Heart right ventricle (tissue), 16 donors: ENCODE data around the gene RAP1GAP2. TPM values are rescaled to one million over a fixed set of nuclear protein-coding genes. Genes with fewer than 3 reads are reported as not detected.

Source experiments
- ATAC-seq, 8 donors: fragments of 200-7000 bp; cut with Tn5 transposase; one replicate each; pipeline ENCODE4 v1.9.1; 2020; ENCODE audit warnings: mild to moderate bottlenecking in 8 of 8, moderate library complexity in 8 of 8, moderate number of reproducible peaks in 1 of 8
- DNase-seq, 2 donors: peaks; one replicate each; pipeline ENCODE4 v3.0.0-alpha.2; 2020
- H3K27ac ChIP-seq, 10 donors: fragments of 200-600 bp; sonication (generic) in 2 of 10; one replicate each; pipeline versions ENCODE4 v1.5.0 to v1.8.0; 2020 to 2022; ENCODE audit warnings: mild to moderate bottlenecking in 3 of 10
- H3K27me3 ChIP-seq, 7 donors: fragments of 200-600 bp; one replicate each; pipeline ENCODE4 v1.8.0; 2021 to 2022; ENCODE audit warnings: mild to moderate bottlenecking in 2 of 7
- H3K36me3 ChIP-seq, 9 donors: fragments of 200-600 bp; sonication (generic) in 1 of 9; one replicate each; pipeline versions ENCODE4 v1.5.0 to v1.8.0; 2020 to 2022; ENCODE audit warnings: mild to moderate bottlenecking in 2 of 9
- H3K4me1 ChIP-seq, 9 donors: fragments of 200-600 bp; sonication (generic) in 1 of 9; one replicate each; pipeline versions ENCODE4 v1.5.0 to v1.8.0; 2020 to 2022; ENCODE audit warnings: mild to moderate bottlenecking in 4 of 9
- H3K4me3 ChIP-seq, 10 donors: fragments of 200-600 bp; sonication (generic) in 2 of 10; one replicate each; pipeline versions ENCODE4 v1.5.0 to v1.8.0; 2020 to 2022; ENCODE audit warnings: mild to moderate bottlenecking in 7 of 10, moderate library complexity in 2 of 10
- H3K9me3 ChIP-seq, 11 donors: fragments of 200-600 bp in 10 of 11; sonication (generic) in 2 of 11; one replicate each; pipeline versions ENCODE4 v1.5.0 to v1.8.0; 2013 to 2022; ENCODE audit warnings: mild to moderate bottlenecking in 2 of 11, control low read depth in 1 of 11, moderate library complexity in 1 of 11
- WGBS, 2 donors: extraction: QIAGEN DNeasy Blood & Tissue Kit; methylation state at CpG; one replicate each; pipeline ENCODE4 v1.1.7; 2013; ENCODE audit warnings: inconsistent platforms in 1 of 2; 5-methylcytosine and 5-hydroxymethylcytosine counted together
- intact Hi-C, 10 donors: fragments of 100-400 bp; cut with DNase I; formaldehyde crosslinking; loops; one replicate each; pipeline versions ENCODE4 v1.11.1 to v1.14.2; 2022
- polyA plus RNA-seq, 2 donors: library from polyadenylated mRNA; stranded (reverse); fragments of 200-250 nt; gene quantifications; one replicate each; pipeline ENCODE4 v1.2.3, GENCODE V29; 2013
- total RNA-seq, 10 donors: library from RNA; stranded (reverse); fragmentation: NEBNext Ultra II Directional in 3 of 10; extraction: Animal tissue kit (Norgen Biotek cat#: 25700) in 3 of 10; gene quantifications; one replicate each; pipeline versions ENCODE4 v1.2.1 to v1.2.4, GENCODE V29; 2021 to 2023
- TF ChIP-seq, protein P1 (sequence below), 9 donors: fragments of 200-600 bp; sonication (generic) in 2 of 9; IDR thresholded peaks; one replicate each; pipeline versions ENCODE4 v1.5.0 to v1.8.0; 2021 to 2022; ENCODE audit warnings: antibody characterized with exemption in 9 of 9, mild to moderate bottlenecking in 5 of 9, moderate library complexity in 1 of 9
- donor health status: Arrhythmogenic right ventricular cardiomyopathy.
- donor health status: ischemic (EF 13 %, LVEDD 7.1; RV severe dilation, severe dysfunction).
- donor health status: healthy with polysubstance abuse.
- donor health status: DM: no; HTN: yes; CAD: no.
- donor health status: DM: no; HTN: no; CAD: no.
- donor health status: ischemic (EF 25% LVEDD 6.9; RV normal size, moderate dysfunction).
- donor health status: ischemic (EF 25% LVEDD 5.7; RV mildly dilated, moderate dysfunction).
- donor health status: healthy.
- donor health status: DM: yes; HTN: yes; CAD: no.
- donor health status: Ischemic cardiomyopathy.
- donor health status: ischemic (EF 35%, LVEDD 5.7; RV mildly dilated, moderate dysfunction).
- donor health status: nonischemic (EF 11% LVEDD 7.7; RV severe dilation, severe dysfunction).
- donor health status: DM: yes; HTN: yes; CAD: no.
- donor health status: PGD.
- donor health status: ischemic (EF 29% LVEDD 5.4; RV normal size, mild dysfunction).
- donor health status: nonischemic (EF 23%, LVEDD 6.1; RV moderate dilation, normal function).

Gene RAP1GAP2
- total and polyA plus RNA-seq, 12 donors = 9.5 to 51.3 (median 34.6) TPM

DNA sequence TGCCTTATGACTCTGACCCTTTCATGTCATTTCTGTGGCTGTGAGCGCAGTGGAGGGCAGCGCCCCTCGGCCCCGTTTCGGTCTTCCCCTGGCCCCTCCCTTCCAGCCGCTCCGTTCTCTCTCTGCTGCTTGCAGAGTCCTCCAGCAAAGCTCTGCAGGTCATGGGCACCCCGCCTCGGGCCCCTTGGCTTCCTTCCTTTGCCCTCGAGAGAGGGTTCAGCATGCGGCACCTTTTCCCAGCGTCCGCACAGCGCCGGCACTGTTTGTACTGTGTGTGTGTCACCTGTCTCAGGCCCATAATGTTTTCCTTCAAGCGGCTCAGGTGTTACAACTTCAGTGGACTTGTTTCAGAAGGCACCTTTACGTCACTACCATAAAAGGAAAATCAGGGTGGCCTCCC, 98.5 kb downstream of the RAP1GAP2 start:
- TF ChIP-seq, protein P1, sequence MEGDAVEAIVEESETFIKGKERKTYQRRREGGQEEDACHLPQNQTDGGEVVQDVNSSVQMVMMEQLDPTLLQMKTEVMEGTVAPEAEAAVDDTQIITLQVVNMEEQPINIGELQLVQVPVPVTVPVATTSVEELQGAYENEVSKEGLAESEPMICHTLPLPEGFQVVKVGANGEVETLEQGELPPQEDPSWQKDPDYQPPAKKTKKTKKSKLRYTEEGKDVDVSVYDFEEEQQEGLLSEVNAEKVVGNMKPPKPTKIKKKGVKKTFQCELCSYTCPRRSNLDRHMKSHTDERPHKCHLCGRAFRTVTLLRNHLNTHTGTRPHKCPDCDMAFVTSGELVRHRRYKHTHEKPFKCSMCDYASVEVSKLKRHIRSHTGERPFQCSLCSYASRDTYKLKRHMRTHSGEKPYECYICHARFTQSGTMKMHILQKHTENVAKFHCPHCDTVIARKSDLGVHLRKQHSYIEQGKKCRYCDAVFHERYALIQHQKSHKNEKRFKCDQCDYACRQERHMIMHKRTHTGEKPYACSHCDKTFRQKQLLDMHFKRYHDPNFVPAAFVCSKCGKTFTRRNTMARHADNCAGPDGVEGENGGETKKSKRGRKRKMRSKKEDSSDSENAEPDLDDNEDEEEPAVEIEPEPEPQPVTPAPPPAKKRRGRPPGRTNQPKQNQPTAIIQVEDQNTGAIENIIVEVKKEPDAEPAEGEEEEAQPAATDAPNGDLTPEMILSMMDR (IDR thresholded peaks at IDR 0.05) = no peak
- DNase-seq (no peak), ATAC-seq (no peak)
- intact Hi-C loops = no loop called here
- Histone ChIP-seq H3K27me3 (no peaks in the 10 kb centered on the region), H3K4me1 (peaks cover 0 to 15% (median 0%) of the 10 kb centered on the region in 9 donors), H3K36me3 (no peaks in the 10 kb centered on the region), H3K4me3 (no peak overlapping the region), H3K9me3 (no peaks in the 10 kb centered on the region), H3K27ac (no peak overlapping the region)
- WGBS, 2 donors = 87 to 90% methylated on average over 17 of the region's 17 CpGs

DNA sequence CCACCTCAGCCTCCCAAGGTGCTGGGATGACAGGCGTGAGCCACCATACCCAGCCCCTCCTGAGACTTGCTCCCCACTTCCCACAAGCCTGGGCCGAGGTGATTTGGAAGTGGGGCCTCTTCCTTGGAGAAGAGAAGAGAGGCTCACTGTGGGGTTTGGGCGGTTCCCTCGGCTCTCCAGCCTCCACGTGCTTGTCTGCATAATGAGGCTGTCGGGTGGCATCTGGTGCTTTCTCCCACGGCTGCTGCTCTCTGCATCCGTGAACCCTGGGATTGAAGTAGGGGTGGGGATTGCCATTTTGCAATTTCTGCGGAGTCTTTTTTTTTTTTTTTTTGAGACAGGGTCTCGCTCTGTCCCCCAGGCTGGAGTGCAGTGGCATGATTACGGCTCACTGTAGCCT, 101.4 kb downstream of the RAP1GAP2 start:
- DNase-seq (no peak), ATAC-seq (no peak)
- Histone ChIP-seq H3K4me1 (peaks cover 0 to 32% (median 5%) of the 10 kb centered on the region in 9 donors), H3K9me3 (no peaks in the 10 kb centered on the region), H3K27ac (no peak overlapping the region), H3K27me3 (no peaks in the 10 kb centered on the region), H3K4me3 (no peak overlapping the region), H3K36me3 (no peaks in the 10 kb centered on the region)
- WGBS, 2 donors = 85 to 92% methylated on average over 11 of the region's 11 CpGs
- TF ChIP-seq, protein P1 (IDR thresholded peaks at IDR 0.05) = no peak
- intact Hi-C loops = no loop called here

DNA sequence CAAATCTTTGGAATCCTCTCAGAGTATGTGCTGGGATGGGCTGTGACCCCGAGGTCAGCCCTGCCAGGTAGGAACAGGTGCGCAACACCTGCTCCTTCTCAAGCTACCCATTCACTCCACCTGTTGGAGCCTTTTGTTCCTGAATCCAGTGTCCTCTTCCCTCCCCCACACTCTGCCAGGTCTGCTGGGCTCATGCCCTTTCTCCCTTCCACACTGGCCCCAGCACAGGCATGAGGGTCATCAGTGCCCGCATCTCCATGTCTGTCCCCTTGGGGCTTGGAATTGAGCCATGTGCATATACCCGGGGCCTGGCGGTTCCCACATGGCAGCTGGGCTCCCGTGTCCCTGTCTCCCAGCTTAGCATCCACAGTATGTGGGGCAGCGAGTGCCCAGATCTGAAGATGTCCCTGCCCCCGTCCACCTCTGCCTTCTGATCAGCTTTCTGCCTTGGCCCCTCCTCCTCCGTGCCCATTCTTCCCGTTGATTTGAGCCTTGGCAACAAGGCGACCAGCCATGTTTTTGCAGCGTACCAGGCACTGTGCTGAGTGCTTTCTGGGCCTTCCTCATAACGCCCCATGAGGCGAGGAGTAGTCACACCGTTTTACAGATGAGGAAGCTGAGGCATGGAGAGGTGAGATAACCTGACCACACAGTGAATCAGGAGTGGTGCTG, 102.2 kb downstream of the RAP1GAP2 start:
- Histone ChIP-seq H3K27ac (no peak overlapping the region), H3K36me3 (no peaks in the 10 kb centered on the region), H3K4me3 (no peak overlapping the region), H3K9me3 (no peaks in the 10 kb centered on the region), H3K4me1 (peaks cover 0 to 32% (median 13%) of the 10 kb centered on the region in 9 donors), H3K27me3 (no peaks in the 10 kb centered on the region)
- intact Hi-C loops = no loop called here
- WGBS, 2 donors = 73 to 79% methylated on average over 15 of the region's 15 CpGs
- TF ChIP-seq, protein P1 (IDR thresholded peaks at IDR 0.05) = no peak
- DNase-seq (no peak), ATAC-seq (no peak)

DNA sequence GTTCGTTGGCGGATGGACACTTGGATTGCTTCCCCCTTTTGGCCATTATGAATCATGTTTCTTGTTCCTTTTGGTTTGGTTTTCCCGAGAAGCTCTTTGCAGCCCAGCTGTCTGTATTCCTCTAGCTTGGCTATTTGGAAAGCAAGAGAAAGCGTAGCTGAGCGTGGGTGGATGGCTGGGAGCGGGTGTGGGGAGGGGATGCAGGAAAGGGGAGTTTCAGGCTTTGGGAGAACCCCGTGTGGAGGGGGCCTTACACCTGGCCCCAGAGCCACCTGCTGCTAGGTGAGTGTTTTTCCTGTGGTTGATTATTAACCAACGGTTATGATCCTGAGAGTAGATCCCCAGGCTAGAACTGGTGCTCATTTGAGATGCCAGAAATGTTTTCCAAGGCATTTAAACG, 103.7 kb downstream of the RAP1GAP2 start:
- intact Hi-C loops = loop anchor here in 4 of 10 donors (5.0 kb wide), 2 partner anchors 38 to 43 kb away; no protein-coding TSS in a partner anchor

More for the DNA sequence above, 103.7 kb downstream of the RAP1GAP2 start:
- no peak for ATAC-seq
- no peak for DNase-seq
- Histone ChIP-seq H3K4me1 (peaks cover 0 to 44% (median 21%) of the 10 kb centered on the region in 9 donors), H3K4me3 (no peak overlapping the region), H3K27me3 (no peaks in the 10 kb centered on the region), H3K36me3 (no peaks in the 10 kb centered on the region), H3K9me3 (no peaks in the 10 kb centered on the region), H3K27ac (no peak overlapping the region)
- TF ChIP-seq, protein P1 (IDR thresholded peaks at IDR 0.05) = no peak
- WGBS, 2 donors = 70 to 71% methylated on average over 9 of the region's 9 CpGs
